NCI-H2107 treated with DMSO at 0.1 percent for 48 hours (cell line): ENCODE results near the gene KCNS1.
"Not testable (repeated sequence)": the region's sequence is repeated elsewhere in the genome, so short reads cannot be mapped to it uniquely, and the experiment has no call there.

Source experiments
- DNase-seq: peaks from one replicate; lab custom pipeline; 2025; ENCODE audit not compliant: unreplicated experiment; lab: John Stamatoyannopoulos, UW

The KCNS1 gene

DNA sequence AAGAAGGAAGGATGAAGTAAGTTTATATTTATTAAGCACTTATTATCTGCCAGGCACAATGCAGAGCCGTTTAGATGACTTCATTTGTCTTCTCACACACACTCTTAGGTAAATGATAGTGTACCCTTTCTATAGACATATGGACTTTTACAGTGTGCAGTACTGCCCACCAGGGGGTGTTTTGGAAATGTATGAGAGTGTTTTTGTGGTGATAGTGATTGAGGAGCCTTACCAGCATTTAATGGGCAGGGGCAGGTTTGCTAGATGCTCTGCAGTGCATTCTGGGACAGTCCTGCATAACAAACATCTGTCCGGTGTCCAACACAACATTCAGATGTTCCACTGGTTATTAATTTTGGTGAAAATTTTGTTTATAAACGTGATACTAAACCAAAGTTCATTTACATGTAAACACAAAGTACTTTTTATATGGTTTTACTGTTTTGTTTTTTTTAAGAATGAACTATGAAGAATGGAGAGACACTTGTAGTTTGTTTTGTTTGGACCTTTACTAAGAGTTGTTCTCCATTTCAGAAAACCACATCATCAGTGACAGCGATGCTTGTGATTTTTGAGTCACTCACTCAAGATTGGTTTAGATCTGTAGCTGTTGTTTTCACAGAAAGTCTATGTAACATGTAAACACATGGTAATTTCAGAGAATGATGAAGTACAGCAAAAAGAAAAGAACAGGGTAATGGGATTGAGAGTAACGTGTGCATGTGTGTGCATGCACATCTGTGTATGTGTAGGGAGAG, 19.9 kb downstream of the KCNS1 start:
- no peak for DNase-seq

DNA sequence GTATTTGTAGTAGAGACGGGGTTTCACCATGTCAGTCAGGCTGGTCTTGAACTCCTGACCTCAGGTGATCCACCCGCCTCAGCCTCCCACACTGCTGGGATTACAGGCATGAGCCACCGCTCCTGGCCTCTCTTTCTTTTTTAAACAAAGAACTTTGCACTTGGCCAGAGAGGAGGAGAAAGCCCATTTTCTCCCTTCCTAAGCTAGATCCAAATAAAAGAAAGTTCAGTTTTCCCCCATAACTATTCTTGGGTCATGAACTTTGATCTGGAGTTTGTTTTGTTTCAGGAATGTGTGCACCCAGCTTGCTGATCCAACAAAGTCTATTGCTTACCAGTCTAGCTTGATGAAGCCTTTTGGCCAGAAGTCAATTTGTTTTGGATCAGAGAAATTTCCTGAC, 23.4 kb downstream of the KCNS1 start:
- no peak for DNase-seq

DNA sequence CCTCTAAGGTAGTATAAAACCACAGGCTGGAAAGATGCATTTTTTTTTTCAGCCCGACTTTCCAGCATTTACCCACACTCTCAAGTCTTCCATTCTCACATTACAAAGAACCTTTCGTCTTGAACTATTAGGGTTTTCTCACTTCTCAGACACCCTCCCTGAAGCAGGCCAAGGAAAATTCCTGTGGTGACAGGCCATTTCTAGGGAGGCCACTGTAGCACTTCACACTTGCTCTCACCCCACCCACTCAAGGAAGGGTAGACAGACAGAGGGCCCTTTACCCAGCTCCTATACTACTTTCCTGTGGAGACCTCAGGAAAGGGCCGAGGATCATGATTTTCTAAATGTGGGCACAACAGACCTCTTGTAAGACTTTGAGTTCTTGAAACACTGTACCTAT, 27.7 kb downstream of the KCNS1 start:
- no peak for DNase-seq

DNA sequence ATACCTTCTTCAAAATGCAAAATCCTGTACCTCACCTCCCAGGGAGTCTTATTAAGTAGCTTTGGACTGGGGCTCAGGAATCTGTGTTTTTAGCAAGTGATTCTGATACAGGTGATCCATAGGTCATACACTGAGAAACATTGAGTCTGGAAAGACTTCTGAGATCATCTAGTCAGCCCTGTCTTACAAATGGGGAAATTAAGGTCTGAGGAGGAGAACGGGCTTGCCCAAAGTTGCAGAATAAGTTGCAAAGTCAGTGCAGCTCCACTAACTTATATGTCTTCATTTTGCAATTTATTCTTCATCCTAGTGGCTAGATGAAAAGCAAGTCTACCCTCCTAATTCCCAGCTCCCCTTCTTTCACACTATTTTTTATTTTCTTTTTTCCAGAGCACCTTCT, 28.9 kb downstream of the KCNS1 start:
- no peak for DNase-seq

DNA sequence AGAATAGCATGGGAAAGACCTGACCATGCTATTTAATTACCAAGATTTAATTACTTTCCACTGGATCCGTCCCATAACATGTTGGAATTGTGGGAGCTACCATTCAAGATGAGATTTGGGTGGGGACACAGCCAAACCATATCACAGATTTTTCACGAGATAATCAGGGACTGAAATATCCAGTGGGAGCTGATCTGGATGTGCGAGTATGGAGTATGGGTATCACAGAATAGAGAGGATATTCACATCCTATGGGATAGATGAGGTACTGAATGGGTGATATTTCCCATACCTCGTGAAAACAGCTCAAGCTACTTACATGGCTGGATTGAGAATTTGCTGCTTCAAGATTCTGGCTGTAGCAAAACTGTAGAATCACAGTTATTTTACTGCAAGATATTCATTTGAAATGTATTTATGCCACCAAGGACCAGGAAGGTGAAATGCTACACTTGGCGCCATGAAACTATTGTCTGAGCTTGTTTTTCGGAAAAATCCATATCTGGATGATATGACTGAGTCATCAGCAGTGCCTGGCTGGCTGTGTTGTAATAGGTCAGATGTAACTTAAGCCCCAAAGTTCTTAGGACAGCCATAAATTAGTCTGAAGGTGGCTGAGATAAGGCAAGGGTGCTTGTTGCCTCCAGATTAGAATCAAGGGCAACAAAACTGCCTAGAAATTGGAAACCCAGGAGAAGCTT, 29.8 kb downstream of the KCNS1 start:
- no peak for DNase-seq

DNA sequence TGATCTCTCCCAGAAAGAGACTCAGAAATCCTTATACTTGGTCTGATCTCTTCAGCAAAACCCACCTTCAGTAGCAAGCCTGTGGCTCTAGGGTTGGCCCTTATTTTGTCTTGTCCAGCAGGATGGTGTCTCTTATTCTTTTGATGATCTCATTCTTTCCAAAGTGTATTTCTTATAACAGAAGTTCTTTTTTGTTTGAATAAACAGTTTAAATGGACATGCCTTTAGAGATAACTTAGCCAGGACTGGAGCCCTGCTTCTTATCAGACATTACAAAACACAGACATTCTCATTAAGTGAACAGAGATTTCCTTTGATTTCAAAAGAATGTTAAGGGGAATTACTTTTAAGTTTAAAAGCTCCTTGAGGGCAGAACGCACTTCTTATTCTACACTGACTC, 31.7 kb downstream of the KCNS1 start:
- no peak for DNase-seq

DNA sequence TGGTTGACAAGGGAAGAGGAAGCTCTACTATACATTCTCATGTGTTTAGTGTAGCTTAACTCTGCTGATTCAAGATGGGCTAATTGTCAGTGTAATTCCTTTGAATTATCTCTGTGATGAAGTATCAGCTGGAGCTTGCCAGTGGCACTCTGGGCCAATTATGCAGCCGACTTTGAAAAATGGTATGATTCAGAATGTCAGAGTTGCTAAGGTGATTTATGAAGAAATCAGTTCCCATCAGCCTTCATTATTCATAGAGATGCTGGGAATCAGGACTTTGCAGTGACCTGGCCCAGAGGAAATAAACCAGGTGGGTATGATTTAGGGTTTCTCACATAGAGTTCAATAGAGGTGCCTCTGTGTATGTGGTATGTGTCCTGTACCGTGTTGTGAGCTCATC, 33.4 kb downstream of the KCNS1 start:
- DNase-seq = no peak

DNA sequence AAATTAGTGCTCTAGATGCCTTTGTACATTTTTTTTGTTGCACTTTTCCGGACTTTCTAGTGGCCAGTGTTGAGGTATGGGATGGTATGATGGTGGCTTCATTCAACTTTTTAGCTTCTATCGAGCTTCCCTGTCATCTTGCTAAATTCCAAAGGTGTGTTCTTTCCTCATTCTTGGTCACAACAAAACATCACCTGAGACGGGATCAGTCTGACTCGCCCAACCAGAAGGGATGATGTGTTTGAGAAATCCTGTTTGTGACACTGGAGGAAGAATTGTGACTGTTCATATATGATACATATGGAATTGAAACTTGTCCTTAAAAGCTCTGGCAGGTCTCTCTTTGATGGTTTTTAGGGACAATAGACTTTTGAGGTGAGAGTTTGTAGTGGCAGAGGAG, 33.8 kb downstream of the KCNS1 start:
- DNase-seq = no peak

DNA sequence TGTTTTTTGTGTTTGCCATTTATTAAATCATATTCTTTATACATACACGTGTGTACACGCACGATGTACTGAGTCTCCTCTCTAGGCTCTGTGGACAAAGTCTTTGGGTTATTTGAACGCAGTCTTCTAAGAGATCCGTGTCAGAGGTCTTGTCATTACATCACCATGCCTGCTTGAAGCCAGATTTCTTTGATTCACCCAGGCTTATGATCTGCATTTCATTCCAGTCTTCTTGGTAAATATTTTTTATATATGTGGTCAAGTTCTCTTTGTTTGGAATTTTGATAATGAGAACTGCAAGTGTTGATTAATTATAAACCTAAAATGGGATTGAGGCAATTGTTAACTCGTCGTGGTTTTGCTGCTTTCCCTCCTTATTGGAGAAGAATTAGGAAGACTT, 34.6 kb downstream of the KCNS1 start:
- no peak for DNase-seq

DNA sequence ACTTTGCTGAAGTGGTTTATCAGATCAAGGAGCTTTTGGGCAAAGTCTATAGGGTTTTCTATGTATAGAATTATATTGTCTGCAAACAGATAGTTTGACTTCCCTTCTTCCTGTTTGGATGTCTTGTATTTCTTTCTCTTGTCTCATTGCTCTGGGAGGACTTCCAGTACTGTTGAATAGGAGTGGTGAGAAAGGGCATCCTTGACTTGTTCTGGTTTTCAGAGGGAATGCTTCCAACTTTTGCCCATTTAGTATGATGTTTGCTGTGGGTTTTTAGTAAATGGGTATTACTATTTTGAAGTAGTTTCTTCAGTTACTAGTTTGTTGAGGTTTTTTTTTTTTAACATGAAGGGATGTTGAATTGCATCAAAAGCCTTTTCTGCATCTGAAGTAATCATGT, 36.1 kb downstream of the KCNS1 start:
- no peak for DNase-seq

DNA sequence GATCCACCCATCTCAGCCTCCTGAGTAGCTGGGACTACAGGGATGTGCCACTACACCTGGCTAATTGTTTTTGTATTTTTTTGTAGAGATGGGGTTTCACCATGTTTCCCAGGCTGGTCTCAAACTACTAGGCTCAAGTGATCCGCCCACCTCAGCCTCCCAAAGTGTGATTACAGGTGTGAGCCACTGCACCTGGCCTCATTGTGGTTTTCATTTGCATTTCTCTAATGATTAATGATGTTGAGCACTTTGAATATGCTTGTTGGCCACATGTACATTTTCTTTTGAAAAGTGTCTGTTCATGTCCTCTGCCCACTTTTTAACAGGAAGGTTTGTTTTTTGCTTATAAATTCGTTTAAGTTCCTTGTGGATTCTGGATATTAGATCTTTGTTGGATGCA, 37.8 kb downstream of the KCNS1 start:
- DNase-seq = not testable (repeated sequence)

DNA sequence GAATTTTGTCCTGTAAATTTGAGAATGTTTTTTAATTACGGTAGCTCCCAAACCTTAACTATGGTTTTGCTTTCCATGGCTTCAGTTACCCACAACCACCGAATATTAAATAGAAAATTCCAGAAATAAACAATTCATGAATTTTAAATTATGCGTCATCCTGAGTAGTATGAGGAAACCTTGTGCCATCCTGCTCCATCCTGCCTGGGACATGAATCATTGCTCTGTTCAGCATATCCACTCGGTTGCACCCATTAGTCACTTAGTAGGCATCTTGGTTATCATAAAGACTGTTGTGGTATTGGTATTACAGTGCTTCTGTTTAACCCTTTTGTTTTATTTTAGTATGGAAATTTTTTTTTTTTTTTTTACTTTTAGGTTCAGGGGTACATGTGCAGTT, 39.7 kb downstream of the KCNS1 start:
- DNase-seq = no peak

DNA sequence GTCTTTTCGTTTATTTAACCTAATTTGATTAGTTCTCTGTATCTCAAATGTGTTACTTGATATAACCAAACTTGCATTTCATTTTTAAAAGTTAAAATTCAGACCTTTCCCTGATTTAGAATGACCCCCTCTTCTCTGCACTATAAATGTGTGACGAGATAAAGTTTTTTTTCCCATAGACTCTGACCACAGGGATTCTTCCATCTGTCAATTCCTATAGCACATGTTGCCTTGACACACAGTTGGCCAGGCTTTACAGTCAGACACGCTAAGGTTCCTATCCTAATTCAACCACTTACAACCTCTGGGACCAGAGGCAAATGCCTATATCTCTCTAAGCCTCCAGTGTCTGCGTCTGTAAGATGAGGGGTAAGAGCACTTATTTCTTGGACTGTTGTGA, 40.6 kb downstream of the KCNS1 start:
- no peak for DNase-seq

DNA sequence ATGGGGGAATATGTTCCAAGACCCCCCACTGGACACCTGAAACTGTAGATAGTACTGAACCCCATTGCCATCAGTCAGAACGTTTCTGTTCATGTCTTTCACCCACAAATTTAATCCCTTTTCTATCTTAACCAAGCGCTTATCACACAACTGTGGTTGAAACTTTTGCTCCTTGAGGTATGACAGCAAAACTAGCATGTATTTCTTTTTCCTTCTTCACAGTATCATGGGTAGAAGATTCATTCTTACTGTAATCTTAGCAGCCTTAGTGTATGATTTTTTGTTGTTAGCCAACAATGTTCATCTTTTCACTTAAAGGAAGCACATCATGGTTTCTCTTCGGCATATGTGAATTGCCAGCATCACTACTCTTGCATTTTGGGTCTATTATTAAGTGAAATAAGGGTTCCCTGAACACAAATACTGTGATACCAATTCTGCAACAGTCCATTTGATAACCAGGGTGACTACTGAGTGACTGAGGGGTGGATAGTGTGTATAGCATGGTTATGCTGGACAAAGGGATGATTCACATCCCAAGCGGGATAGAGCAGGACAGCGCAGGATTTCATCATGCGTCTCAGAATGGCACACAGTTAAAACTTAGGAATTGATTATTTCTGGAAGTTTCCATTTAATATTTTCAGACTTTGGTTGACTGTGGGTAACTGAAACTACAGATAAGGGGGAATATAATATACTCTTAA, 41.8 kb downstream of the KCNS1 start:
- no peak for DNase-seq

DNA sequence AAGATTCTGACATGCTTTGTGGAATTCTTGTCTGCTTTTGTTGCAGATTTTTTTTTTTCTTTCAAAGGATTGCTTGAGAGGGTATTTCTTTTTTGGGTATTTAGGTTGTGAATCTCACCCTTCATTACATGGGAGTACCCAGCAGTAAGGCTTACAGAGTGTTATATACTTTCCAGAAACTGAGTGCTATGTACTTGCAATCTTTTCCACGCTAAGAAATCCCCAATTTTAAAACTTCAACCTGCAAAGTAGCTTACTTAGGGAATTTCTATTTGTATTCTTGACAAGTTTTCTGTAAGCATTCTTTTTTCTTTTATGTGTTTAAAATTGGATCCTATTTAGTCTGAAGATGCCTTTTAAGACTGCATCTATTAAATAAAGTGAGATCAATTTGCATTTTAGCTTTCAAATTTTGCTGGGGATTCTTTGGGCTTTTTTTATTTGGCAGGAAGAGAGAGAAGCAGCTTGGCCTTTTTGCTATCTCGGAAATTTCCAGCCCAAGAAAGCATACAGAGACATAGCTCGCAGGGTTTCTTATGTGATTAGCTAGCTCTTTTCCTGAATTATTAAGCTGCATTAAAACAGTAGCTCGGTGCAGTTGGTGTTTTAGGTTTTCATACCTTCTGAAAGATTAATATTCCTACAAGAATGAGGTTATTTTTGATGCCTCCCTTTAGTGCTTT, 42.6 kb downstream of the KCNS1 start:
- no peak for DNase-seq

DNA sequence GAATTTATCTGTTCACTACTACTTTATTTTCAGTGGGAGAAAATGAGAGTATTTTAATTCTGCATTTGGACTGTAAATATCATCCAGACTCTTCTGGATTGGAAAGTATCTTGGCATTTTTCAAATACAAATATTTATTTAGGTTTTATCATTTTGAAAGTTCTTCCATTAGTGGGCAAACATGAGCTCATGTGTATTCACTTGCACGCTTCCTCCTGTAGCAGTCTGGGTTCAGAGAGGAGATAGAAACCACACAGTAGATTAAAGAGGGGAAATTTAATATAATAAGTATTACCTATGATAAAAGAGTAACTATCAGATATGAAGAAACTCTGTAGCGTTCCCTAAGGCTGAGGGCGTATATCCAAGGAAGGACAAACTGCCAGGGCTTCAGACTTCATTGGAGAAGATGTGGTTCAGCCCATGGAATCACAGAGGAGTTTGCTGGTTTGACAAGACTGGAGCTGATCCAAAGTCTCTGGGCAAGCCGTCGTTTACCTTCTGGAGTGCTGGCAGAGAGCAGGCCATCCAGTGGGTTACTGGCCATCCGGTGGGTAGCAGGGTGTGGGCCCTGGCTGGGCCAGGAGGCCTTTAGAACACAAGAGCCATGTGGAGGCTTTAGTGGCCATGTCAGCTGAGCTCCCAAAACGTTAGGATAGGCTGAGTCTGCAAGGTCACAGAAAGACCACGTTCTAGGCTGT, 44.3 kb downstream of the KCNS1 start:
- no peak for DNase-seq

DNA sequence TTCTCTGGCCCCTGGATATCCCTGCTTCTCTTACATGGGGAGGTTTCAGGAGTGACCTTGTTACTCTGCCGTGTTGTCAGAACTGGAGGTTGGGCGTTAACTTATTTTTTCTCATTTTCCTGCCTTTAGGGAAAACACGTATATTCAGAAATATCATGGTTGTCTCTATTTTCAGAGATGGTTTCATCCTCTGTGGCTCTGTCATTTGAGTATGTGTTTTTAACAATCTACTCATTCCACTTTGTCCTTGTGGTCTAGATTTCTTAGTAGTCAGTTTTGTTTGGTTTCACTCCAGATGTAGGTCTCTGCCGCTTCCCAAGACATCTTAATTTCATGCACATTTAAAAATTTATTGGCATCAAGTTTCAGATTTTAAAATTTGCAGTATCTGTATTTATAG, 45.9 kb downstream of the KCNS1 start:
- no peak for DNase-seq

DNA sequence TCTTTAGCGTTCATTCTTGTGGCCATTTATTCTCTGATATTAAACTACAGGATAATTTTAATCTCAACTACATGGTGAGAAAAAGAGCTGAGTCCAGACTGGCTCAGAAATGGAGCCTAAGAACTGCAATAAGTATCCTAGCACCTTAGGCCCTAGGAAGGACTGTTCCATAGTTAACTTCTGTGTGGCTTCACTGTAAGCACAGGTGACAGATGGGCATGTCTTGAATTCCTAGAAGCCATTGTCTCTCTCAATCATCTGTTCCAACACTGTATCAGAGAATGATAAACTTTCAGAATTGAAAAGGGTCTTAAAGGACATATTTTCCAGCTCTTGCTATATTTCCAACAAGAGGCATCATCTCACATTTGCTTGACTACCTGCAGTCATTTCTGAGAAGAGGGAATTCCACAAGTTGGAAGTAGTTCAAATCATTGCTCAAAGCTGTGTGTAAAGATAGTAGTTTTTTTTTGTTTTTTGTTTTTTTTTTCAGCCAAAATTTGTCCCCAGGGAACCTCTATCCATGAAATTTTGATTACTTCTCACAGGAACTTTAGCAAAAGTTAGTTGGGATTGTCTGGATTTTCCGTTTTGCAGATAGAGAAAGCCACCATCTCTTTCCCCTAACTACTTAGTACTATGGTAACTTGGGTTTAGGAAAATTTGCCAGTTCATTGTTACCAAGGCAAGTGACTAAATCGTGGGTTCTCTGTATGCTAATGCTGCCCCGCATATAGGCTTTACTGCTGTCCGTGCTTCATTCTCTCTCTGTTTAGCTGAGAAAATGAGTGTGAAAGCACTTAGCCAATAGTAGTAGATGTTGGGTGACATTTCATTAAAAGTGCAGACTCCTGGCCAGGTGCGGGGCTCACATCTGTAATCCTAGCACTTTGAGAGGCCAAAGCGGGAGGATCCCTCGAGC, 47.2 kb downstream of the KCNS1 start:
- DNase-seq = no peak

DNA sequence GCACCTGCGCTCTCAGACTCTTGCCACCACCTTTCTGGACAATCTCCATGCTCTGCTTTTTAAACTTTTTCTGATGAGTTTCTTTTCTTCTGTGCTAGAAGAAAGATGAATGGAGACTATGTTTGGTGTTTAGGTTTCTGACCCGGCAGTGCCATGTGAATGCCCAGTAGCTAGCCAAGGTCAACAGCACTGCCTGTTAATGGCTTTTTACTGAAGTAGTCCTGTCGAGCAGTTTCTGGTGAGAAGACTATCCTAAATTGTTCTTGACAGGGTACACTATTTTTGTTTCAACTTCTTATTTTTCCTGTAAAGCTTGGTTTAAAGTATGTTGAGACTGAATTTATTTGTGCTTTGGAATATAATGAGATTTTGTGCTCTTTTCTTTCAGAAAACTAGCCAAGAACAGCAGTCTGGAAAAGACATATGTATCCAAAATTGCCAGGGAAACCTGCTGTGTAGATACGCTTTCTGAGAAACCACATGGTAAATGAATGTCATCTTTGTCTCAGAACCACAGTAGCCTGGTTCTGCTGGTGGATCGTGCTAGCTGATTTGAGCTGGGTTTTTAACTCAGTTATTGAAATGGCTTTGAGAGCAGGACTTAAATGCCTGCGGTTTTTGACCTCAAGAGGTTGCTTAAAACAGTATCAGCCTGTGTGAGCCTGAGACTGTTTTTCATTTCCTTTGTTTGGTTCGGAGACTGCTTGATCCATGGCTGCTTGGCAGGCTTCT, 48.1 kb downstream of the KCNS1 start:
- peak; percentile 72 for DNase-seq
